Measurements from ENCODE around the gene FAM168A. TPM values are rescaled to one million over a fixed set of nuclear protein-coding genes. Genes with fewer than 3 reads are reported as not detected.

Gene FAM168A
- total and polyA plus RNA-seq, 2 of the 8 experiments (the other 6 are each of a cell fraction or from before 2014, with no cell fraction given): 17.1 to 21.6 TPM

GRCh38 chr11:73399636-73400035, 198.3 kb downstream of the FAM168A start:
- POLR2A ChIA-PET (ENCODE audit: partially characterized antibody): interaction anchor here (0.6 to 1.1 kb wide), 2 partner anchors 11 to 114 kb away, joined by 4 to 5 read pairs; no protein-coding TSS in a partner anchor
- TF ChIP-seq BRCA1 (IDR thresholded peaks at IDR 0.05; ENCODE audit: low read depth, low read length): no peak
- TF ChIP-seq EZH2 (IDR thresholded peaks at IDR 0.05; ENCODE audit: low read depth, low read length, severe bottlenecking): no peak
- no peak for TF ChIP-seq JUN (IDR thresholded peaks at IDR 0.05; ENCODE audit: low read depth, low read length)
- no peak for TF ChIP-seq SP2 (IDR thresholded peaks at IDR 0.05; ENCODE audit: low read length)
- no peak for TF ChIP-seq SIRT6 (IDR thresholded peaks at IDR 0.05; ENCODE audit: low read length)
- TF ChIP-seq ASH2L (IDR thresholded peaks at IDR 0.05; ENCODE audit: low read length): no peak
- TF ChIP-seq POLR2A (IDR thresholded peaks at IDR 0.05; ENCODE audit: control extremely low read depth in 1 of 2, low read depth in 2 of 2, low read length in 2 of 2): no peak
- no peak for TF ChIP-seq CTBP2 (IDR thresholded peaks at IDR 0.05; ENCODE audit: borderline replicate concordance, insufficient read depth, insufficient read length, low read length)
- TF ChIP-seq CBX5 (IDR thresholded peaks at IDR 0.05; ENCODE audit: low read depth, low read length): no peak
- TF ChIP-seq CHD1 (IDR thresholded peaks at IDR 0.05; ENCODE audit: low read depth, low read length): no peak
- no peak for TF ChIP-seq SIN3A (conservative IDR thresholded peaks at IDR 0.05 in 1 of 2, IDR thresholded peaks at IDR 0.05 in 1 of 2; ENCODE audit: low read depth in 1 of 2, low read length in 2 of 2)
- TF ChIP-seq RBBP5 (IDR thresholded peaks at IDR 0.05; ENCODE audit: borderline replicate concordance, low read depth, low read length): no peak

More at GRCh38 chr11:73399636-73400035, 198.3 kb downstream of the FAM168A start:
- no peak overlapping the region for H4K91ac ChIP-seq (replicated peaks; ENCODE audit: insufficient read length, low read length)
- H2BK5ac ChIP-seq (ENCODE audit: low read depth, low read length): no peak overlapping the region
- no peaks in the 10 kb centered on the region for H3K27me3 ChIP-seq (replicated peaks in 1 of 4; ENCODE audit: control insufficient read depth in 3 of 4, extremely low read depth in 1 of 4, insufficient read depth in 3 of 4, low read length in 3 of 4)
- no peak overlapping the region for H3K4ac ChIP-seq (replicated peaks; ENCODE audit: insufficient read length, low read depth, low read length)
- H3K27ac ChIP-seq (ENCODE audit: low read depth, low read length): no peak overlapping the region
- no peak for DNase-seq (ENCODE audit: low read depth in 1 of 2, low spot score in 2 of 2)
- H3K18ac ChIP-seq (ENCODE audit: extremely low read depth, low read length): no peak overlapping the region
- H2BK120ac ChIP-seq (replicated peaks; ENCODE audit: low read depth, low read length): no peak overlapping the region
- no peaks in the 10 kb centered on the region for H3K36me3 ChIP-seq (ENCODE audit: control insufficient read depth in 2 of 4, insufficient read depth in 4 of 4, low read length in 3 of 4)
- H3K56ac ChIP-seq (replicated peaks; ENCODE audit: insufficient read length, low read depth, low read length): no peak overlapping the region
- CTCF ChIA-PET (ENCODE audit: partially characterized antibody): interaction anchor here (0.7 to 59.1 kb wide), 14 partner anchors 11 to 262 kb away, joined by 3 to 1456 read pairs (median 4); no protein-coding TSS in a partner anchor
- no peak overlapping the region for H4K8ac ChIP-seq (ENCODE audit: extremely low read depth, insufficient read depth, low read length)
- no peaks in the 10 kb centered on the region for H3K9me3 ChIP-seq (ENCODE audit: insufficient read depth in 2 of 2, low read depth in 1 of 2, low read length in 1 of 2)
- H3K9ac ChIP-seq (replicated peaks in 1 of 4; ENCODE audit: extremely low read depth in 1 of 4, low read depth in 3 of 4, low read length in 3 of 4): no peak overlapping the region
- no peak for FAIRE-seq
- H2AFZ ChIP-seq (ENCODE audit: low read length): no peak overlapping the region
- H3K4me3 ChIP-seq (ENCODE audit: extremely low read depth in 1 of 4, insufficient read depth in 2 of 4, low read depth in 3 of 4, low read length in 4 of 4): no peak overlapping the region
- H2AK5ac ChIP-seq (ENCODE audit: low read depth, low read length): no peak overlapping the region
- no peaks in the 10 kb centered on the region for H3K79me1 ChIP-seq (ENCODE audit: low read depth, low read length)
- no peak overlapping the region for H2BK12ac ChIP-seq (ENCODE audit: low read depth, low read length)
- H4K20me1 ChIP-seq (replicated peaks in 1 of 2; ENCODE audit: control insufficient read depth in 1 of 2, insufficient read depth in 2 of 2, low read length in 2 of 2): peaks cover 1 to 3% of the 10 kb centered on the region in 2 experiments
- 94% methylated on average over 4 of the region's 4 CpGs; no CpG with 5 or more reads in 1 of the 2 experiments for WGBS, 2 experiments (ENCODE audit: extremely low coverage in 1 of 2, insufficient coverage in 1 of 2, insufficient read length in 1 of 2, insufficient replicate concordance in 2 of 2, low coverage in 1 of 2, low lambda C conversion rate in 2 of 2, missing lambda C conversion rate in 1 of 2)
- no peak overlapping the region for H3K14ac ChIP-seq (ENCODE audit: insufficient read length)
- peaks cover 0 to 3% (median 2%) of the 10 kb centered on the region in 4 experiments; a peak in 5 of 7 replicates for H3K4me1 ChIP-seq (replicated peaks in 1 of 4; ENCODE audit: control insufficient read depth in 3 of 4, insufficient read depth in 4 of 4, low read length in 3 of 4)
- H3K4me2 ChIP-seq (ENCODE audit: insufficient read depth in 1 of 2, low read depth in 2 of 2, low read length in 2 of 2): no peak overlapping the region
- no peak overlapping the region for H3K23ac ChIP-seq (ENCODE audit: insufficient read length)
- no peaks in the 10 kb centered on the region for H3K79me2 ChIP-seq (ENCODE audit: control insufficient read depth in 1 of 2, insufficient read depth in 2 of 2, low read length in 2 of 2)
- H2BK15ac ChIP-seq (ENCODE audit: low read length): no peak overlapping the region
- no peak overlapping the region for H4K5ac ChIP-seq (ENCODE audit: insufficient read length, low read depth, low read length)
- H2BK20ac ChIP-seq (ENCODE audit: low read length): no peak overlapping the region
- no peaks in the 10 kb centered on the region for H3K23me2 ChIP-seq (ENCODE audit: low read depth, low read length)

Measured in H1 (cell line).